HepG2 (cell line): ENCODE measurements around the gene FAM50A. TPM values are rescaled to one million over a fixed set of nuclear protein-coding genes. Genes with fewer than 3 reads are reported as not detected.

ENCODE experiments used
- ATAC-seq: fragments of 200-7000 bp; cut with Tn5 transposase; 3 replicates; pipeline ENCODE4 v1.9.1; 2020; ENCODE audit warnings: mild to moderate bottlenecking, moderate library complexity
- BruUV-seq: library from RNA; stranded (reverse); fragments of 400-500 nt; replicated peaks from 2 replicates; lab custom pipeline; 2021; lab: Mats Ljungman, UMichigan
- CTCF ChIA-PET: fragments of 300-600 bp; formaldehyde crosslinking; extraction: SDS; loops from one replicate; lab custom pipeline; 2021; ENCODE audit warnings: low total read pairs, inconsistent platforms, low intra/inter-chr PET ratio; lab: Yijun Ruan, JAX
- POLR2A ChIA-PET: fragments of 350-600 bp; sonication (Branson Sonifier 250); formaldehyde crosslinking; loops from one replicate; lab custom pipeline; 2020; ENCODE audit warnings: antibody characterized with exemption, inconsistent platforms; lab: Yijun Ruan, JAX
- DNase-seq: peaks from one replicate; pipeline ENCODE4 v3.0.0-alpha.2; 2015; ENCODE audit warnings: low spot score
- FAIRE-seq: peaks from 3 replicates; lab custom pipeline; 2011; peaks lifted over from hg19 to GRCh38; lab: Jason Lieb, UNC
- H2AFZ ChIP-seq: one replicate; pipeline ENCODE4 v1.6.1; 2011; ENCODE audit warnings: low read length, inconsistent platforms
- H3K27ac ChIP-seq: fragments of 300-600 bp; 3 replicates; pipeline ENCODE4 v1.8.0; 2011; ENCODE audit warnings: mixed run types, mild to moderate bottlenecking, mixed read lengths, low read length, inconsistent platforms; ENCODE audit not compliant: insufficient read depth; ENCODE audit errors: extremely low read length
- H3K27me3 ChIP-seq, 2 experiments: fragments of 200-600 bp in 1 of 2; 2 replicates in 1 of 2; 3 replicates in 1 of 2; pipeline versions ENCODE4 v1.6.0 to v1.8.0; 2011; ENCODE audit warnings: low read length in 2 of 2, mild to moderate bottlenecking in 2 of 2, moderate library complexity in 2 of 2, inconsistent platforms in 1 of 2; ENCODE audit not compliant: insufficient read depth in 2 of 2, control insufficient read depth in 1 of 2
- H3K36me3 ChIP-seq, 2 experiments: fragments of 200-600 bp in 1 of 2; replicated peaks in 1 of 2; 2 replicates in 1 of 2; 3 replicates in 1 of 2; pipeline versions ENCODE4 v1.5.1 to v1.8.0; 2011; ENCODE audit warnings: low read length in 2 of 2, inconsistent platforms in 1 of 2; ENCODE audit not compliant: insufficient read depth in 2 of 2, control insufficient read depth in 1 of 2
- H3K4me1 ChIP-seq: 2 replicates; pipeline ENCODE4 v1.5.1; 2012; ENCODE audit warnings: low read length, inconsistent platforms; ENCODE audit not compliant: insufficient read depth
- H3K4me2 ChIP-seq: 2 replicates; pipeline ENCODE4 v1.6.0; 2011; ENCODE audit warnings: low read depth, low read length, inconsistent platforms
- H3K4me3 ChIP-seq, 3 experiments: fragments of 200-600 bp in 1 of 3; sonication (generic), shearing (Covaris generic) in 1 of 3; replicated peaks in 1 of 3; 2 replicates each; pipeline ENCODE4 v1.5.1; 2011 to 2016; ENCODE audit warnings: low read length in 3 of 3, inconsistent platforms in 2 of 3, low read depth in 2 of 3, mild to moderate bottlenecking in 2 of 3, control low read depth in 1 of 3, mixed read lengths in 1 of 3; ENCODE audit not compliant: insufficient read depth in 1 of 3
- H3K79me2 ChIP-seq: one replicate; pipeline ENCODE4 v1.6.1; 2011; ENCODE audit warnings: low read length, inconsistent platforms; ENCODE audit not compliant: insufficient read depth
- H3K9ac ChIP-seq: 2 replicates; pipeline ENCODE4 v1.6.0; 2011; ENCODE audit warnings: mild to moderate bottlenecking, low read depth, low read length, inconsistent platforms; ENCODE audit not compliant: insufficient read depth
- H3K9me3 ChIP-seq: 2 replicates; pipeline ENCODE4 v1.5.1; 2012; ENCODE audit warnings: mild to moderate bottlenecking, low read length
- H4K20me1 ChIP-seq: 2 replicates; pipeline ENCODE4 v1.6.0; 2011; ENCODE audit warnings: inconsistent platforms, mild to moderate bottlenecking, low read length, moderate library complexity; ENCODE audit not compliant: insufficient read depth
- BRD4 ChIP-seq: sonication (generic); formaldehyde crosslinking; IDR thresholded peaks from 2 replicates; pipeline ENCODE4 v1.4.0; 2020; ENCODE audit warnings: missing genetic modification reagents
- HNRNPL ChIP-seq: fragments of 200-400 bp; formaldehyde crosslinking; IDR thresholded peaks from 2 replicates; pipeline ENCODE4 v1.6.1; 2017; ENCODE audit warnings: mild to moderate bottlenecking, low read depth, low read length
- MATR3 ChIP-seq: sonication (generic); formaldehyde crosslinking; IDR thresholded peaks from 2 replicates; pipeline ENCODE4 v1.4.0; 2020; ENCODE audit warnings: missing genetic modification reagents
- MAZ ChIP-seq, 2 experiments: sonication (generic) in 1 of 2; formaldehyde crosslinking in 1 of 2; IDR thresholded peaks; 2 replicates each; pipeline versions ENCODE4 v1.5.0 to v1.6.1; 2012 to 2020; ENCODE audit warnings: low read depth in 2 of 2, mild to moderate bottlenecking in 2 of 2, borderline replicate concordance in 1 of 2, improper control_type of control experiment in 1 of 2, low read length in 1 of 2, missing genetic modification reagents in 1 of 2, moderate library complexity in 1 of 2
- MEF2D ChIP-seq: sonication (generic); formaldehyde crosslinking; IDR thresholded peaks from 2 replicates; pipeline ENCODE4 v1.5.1; 2020; ENCODE audit warnings: mild to moderate bottlenecking, missing genetic modification reagents
- NFRKB ChIP-seq: fragments of 450-650 bp; IDR thresholded peaks from 2 replicates; pipeline ENCODE4 v1.6.1; 2017
- RFX3 ChIP-seq: IDR thresholded peaks from 2 replicates; pipeline ENCODE4 v1.6.1; 2016; ENCODE audit warnings: missing biosample characterization, missing genetic modification reagents
- TOE1 ChIP-seq: sonication (generic); formaldehyde crosslinking; IDR thresholded peaks from 2 replicates; pipeline ENCODE4 v1.4.0; 2020; ENCODE audit warnings: mild to moderate bottlenecking, missing genetic modification reagents
- ZFP36L2 ChIP-seq: sonication (generic); formaldehyde crosslinking; IDR thresholded peaks from 2 replicates; pipeline ENCODE4 v1.4.0; 2020; ENCODE audit warnings: missing genetic modification reagents
- ZNF263 ChIP-seq: sonication (generic); formaldehyde crosslinking; IDR thresholded peaks from 2 replicates; pipeline ENCODE4 v1.4.0; 2020; ENCODE audit warnings: missing genetic modification reagents
- ZNF3 ChIP-seq: IDR thresholded peaks from 2 replicates; pipeline ENCODE4 v1.7.0; 2017; ENCODE audit warnings: inconsistent platforms
- ZNF30 ChIP-seq: sonication (generic); formaldehyde crosslinking; IDR thresholded peaks from 2 replicates; pipeline ENCODE4 v1.5.0; 2020; ENCODE audit warnings: mild to moderate bottlenecking, missing genetic modification reagents
- ZNF333 ChIP-seq: sonication (generic); formaldehyde crosslinking; IDR thresholded peaks from 2 replicates; pipeline ENCODE4 v1.4.0; 2020; ENCODE audit warnings: mild to moderate bottlenecking, missing genetic modification reagents, borderline replicate concordance
- ZNF629 ChIP-seq: sonication (generic); formaldehyde crosslinking; conservative IDR thresholded peaks from 2 replicates; pipeline ENCODE4 v1.5.0; 2020; ENCODE audit warnings: missing genetic modification reagents
- WGBS: methylation state at CpG from one replicate; pipeline ENCODE4 v1.1.6; 2017; ENCODE audit warnings: low lambda C conversion rate; 5-methylcytosine and 5-hydroxymethylcytosine counted together
- in situ Hi-C: cut with HindIII; loops from 2 replicates; pipeline ENCODE4 v1.10.0; 2017; ENCODE audit warnings: low pct_unique_long_range_greater_than_20kb; ENCODE audit not compliant: extremely low pct_ligation_motif_present
- intact Hi-C: fragments of 100-400 bp; cut with micrococcal nuclease; formaldehyde crosslinking; loops from one replicate; pipeline ENCODE4 v1.10.0; 2022; ENCODE audit not compliant: unreplicated experiment
- polyA plus RNA-seq, 8 experiments: library from polyadenylated mRNA; depleted of rRNA in 3 of 8; stranded (reverse) in 7 of 8; unstranded in 1 of 8; fragments of >200 nt; fragmentation: Illumina TruSeq in 4 of 8; extraction: Trizol in 4 of 8; gene quantifications; 2 replicates each; pipeline versions ENCODE4 v1.2.1 to v1.2.3, GENCODE V29; 2011 to 2016; ENCODE audit warnings: low read depth in 4 of 8, missing spikeins in 1 of 8, mixed read lengths in 1 of 8; ENCODE audit not compliant: insufficient read depth in 1 of 8
- total RNA-seq, 5 experiments: library from RNA; depleted of rRNA; stranded (reverse); fragments of >200 nt; fragmentation: Illumina TruSeq; extraction: Trizol; gene quantifications; 2 replicates each; pipeline ENCODE4 v1.2.3, GENCODE V29; 2016; ENCODE audit warnings: low read depth in 1 of 5
- TF ChIP-seq, protein P1 (sequence below): sonication (generic); formaldehyde crosslinking; IDR thresholded peaks from 2 replicates; pipeline ENCODE4 v1.5.0; 2020; ENCODE audit warnings: mild to moderate bottlenecking, low read depth, missing genetic modification reagents, borderline replicate concordance
- TF ChIP-seq, protein P2 (sequence below): IDR thresholded peaks from 2 replicates; pipeline ENCODE4 v1.6.1; 2012; ENCODE audit warnings: low read depth, low read length, improper control_type of control experiment

The FAM50A gene
- total and polyA plus RNA-seq, 2 of the 13 experiments (the other 11 are each of a cell fraction or from before 2014, with no cell fraction given), result 30.7 to 40.7 TPM

DNA sequence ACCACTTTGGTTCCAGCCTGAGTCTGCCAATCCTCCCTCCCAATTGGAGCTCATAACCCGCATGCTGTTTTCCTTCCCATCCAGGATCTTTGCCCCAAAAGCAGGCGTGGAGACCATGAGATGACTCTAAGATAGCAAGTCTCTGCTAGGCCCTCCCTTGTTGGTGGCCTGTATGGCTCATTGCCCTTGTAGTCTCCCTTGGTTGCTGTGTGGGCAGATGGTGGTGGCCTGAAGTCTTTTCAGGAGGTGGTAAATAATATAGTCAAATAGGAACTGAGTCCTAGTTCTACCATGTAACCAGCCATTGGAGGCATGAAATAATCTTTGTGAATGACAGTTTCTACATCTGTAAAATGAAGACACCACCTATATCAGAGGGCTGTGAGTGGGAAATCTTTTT is 14.2 kb upstream of the FAM50A start:
- WGBS, result no CpG with 5 or more reads among the region's 2 CpGs
- Histone ChIP-seq H2AFZ (no peak overlapping the region), H3K4me3 (peak overlapping the region; percentile 64 to 74 (median 72); a peak in 3 of 6 replicates), H3K4me2 (peak overlapping the region; percentile 74), H3K4me1 (peaks cover 33% of the 10 kb centered on the region), H3K9ac (peak overlapping the region; percentile 70; the same call in 1 of the 2 replicates), H3K27ac (no peak overlapping the region), H3K79me2 (peaks cover 15% of the 10 kb centered on the region), H3K9me3 (no peaks in the 10 kb centered on the region), H4K20me1 (no peaks in the 10 kb centered on the region), H3K27me3 (no peaks in the 10 kb centered on the region), H3K36me3 (no peaks in the 10 kb centered on the region; a peak in 2 of 5 replicates)
- ChIA-PET POLR2A (interaction anchor here (2.0 to 3.4 kb wide), 3 partner anchors 20 to 98 kb away, joined by 5 to 24 read pairs (median 7); partner anchors contain the start of genes DNASE1L1 and RPL10), CTCF (no interaction called here)
- TF ChIP-seq MAZ (IDR thresholded peaks at IDR 0.05; ENCODE audit: borderline replicate concordance, low read depth, low read length) (no peak), MAZ (CRISPR knock-in tag; IDR thresholded peaks at IDR 0.05; ENCODE audit: low read depth) (no peak), HNRNPL (no peak), TOE1 (CRISPR knock-in tag) (no peak), MATR3 (CRISPR knock-in tag) (no peak), ZNF629 (CRISPR knock-in tag) (no peak), BRD4 (no peak), MEF2D (CRISPR knock-in tag) (no peak), ZNF3 (no peak), NFRKB (no peak), ZNF30 (CRISPR knock-in tag) (no peak), ZNF263 (CRISPR knock-in tag) (no peak), ZFP36L2 (CRISPR knock-in tag) (no peak), RFX3 (CRISPR knock-in tag) (no peak), ZNF333 (CRISPR knock-in tag) (no peak)
- TF ChIP-seq, protein P1, sequence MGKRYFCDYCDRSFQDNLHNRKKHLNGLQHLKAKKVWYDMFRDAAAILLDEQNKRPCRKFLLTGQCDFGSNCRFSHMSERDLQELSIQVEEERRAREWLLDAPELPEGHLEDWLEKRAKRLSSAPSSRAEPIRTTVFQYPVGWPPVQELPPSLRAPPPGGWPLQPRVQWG (CRISPR knock-in tag), result no peak
- TF ChIP-seq, protein P2, sequence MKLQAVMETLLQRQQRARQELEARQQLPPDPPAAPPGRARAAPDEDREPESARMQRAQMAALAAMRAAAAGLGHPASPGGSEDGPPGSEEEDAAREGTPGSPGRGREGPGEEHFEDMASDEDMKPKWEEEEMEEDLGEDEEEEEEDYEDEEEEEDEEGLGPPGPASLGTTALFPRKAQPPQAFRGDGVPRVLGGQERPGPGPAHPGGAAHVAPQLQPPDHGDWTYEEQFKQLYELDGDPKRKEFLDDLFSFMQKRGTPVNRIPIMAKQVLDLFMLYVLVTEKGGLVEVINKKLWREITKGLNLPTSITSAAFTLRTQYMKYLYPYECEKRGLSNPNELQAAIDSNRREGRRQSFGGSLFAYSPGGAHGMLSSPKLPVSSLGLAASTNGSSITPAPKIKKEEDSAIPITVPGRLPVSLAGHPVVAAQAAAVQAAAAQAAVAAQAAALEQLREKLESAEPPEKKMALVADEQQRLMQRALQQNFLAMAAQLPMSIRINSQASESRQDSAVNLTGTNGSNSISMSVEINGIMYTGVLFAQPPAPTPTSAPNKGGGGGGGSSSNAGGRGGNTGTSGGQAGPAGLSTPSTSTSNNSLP, result no peak
- DNase-seq (no peak), FAIRE-seq (no peak), ATAC-seq (no peak)
- intact Hi-C loops, result no loop called here
- BruUV-seq, result TSS peak; percentile 75
- in situ Hi-C loops, result no loop called here
